ENCODE data around the gene PRPS1L1.

The PRPS1L1 gene

GRCh38 chr7:18027628-18028027, at the start of gene PRPS1L1:
PRPS1L1 (minus strand) TSS chr7:18027846.
- no peak for DNase-seq

GRCh38 chr7:18076461-18076860, 48.8 kb upstream of the PRPS1L1 start:
- DNase-seq: no peak

DNA sequence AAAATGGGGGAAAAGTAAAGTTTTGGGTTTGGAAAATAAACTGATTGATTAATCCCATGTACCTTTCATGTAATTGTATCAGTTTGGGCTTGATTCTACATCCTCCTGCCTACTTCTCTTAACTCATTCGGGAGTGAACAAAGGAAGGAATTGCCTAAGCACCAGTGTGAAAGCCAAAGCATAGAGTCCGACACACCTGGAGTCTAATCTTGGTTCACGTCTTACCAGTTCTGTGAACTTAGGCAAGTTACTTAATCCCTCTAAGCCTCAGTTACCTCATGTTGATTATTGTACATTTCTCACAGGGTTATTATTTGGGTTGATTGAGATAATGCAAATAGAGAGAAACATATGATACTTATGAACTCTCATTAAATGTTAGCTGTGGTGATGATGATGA, 41.1 kb upstream of the PRPS1L1 start:
- no peak for DNase-seq

DNA sequence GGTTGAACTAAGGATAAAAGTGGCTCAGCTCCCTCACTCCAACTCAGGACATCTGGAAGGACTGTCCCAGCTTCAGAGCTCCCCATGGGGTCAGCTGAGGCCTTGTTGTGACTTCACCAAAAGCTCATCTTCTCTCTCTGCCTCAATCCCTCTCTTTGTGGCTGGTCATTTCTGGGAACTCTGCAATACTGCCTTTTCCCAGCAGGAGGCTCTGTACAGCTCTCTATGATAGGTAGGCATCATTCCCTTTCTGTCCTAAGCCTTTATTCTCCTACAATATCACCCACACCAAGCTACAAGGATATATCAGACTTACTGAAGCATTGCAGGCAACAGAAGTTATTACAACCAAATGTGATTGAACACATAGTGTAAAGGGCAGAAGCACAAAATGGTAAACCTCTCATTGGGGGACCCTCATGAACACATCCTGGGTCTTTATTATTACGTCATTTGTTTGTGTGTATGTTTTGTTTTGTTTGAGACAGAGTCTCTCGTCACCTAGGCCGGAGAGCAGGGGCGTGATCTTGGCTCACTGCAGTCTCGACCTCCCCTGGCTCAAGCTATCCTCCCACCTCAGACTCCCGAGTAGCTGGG, 36.7 kb upstream of the PRPS1L1 start:
- DNase-seq: peak; percentile 38 to 67

GRCh38 chr7:18063149-18063901, 35.7 kb upstream of the PRPS1L1 start:
- DNase-seq: no peak

DNA sequence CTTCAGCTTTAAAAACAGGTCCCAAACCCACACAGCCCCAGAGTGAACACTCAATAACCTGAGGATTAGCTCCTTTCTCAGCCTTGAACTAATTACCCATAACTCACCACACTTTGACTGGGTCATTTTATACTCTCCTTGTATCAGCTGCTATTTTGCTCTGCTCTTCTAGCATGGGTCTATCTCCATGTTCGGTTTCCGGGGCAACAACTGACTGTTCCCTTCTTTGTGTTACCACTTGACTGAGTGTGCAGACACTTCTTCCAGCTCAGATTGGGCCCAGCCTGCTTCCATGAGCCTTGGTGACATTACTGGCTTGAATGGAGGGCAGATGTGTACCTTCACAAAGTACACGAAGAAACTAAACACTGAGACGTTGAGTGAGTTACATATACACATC, 31.5 kb upstream of the PRPS1L1 start:
- peak in 1 of 2 experiments; percentile 15 for DNase-seq

GRCh38 chr7:18053941-18054340, 26.3 kb upstream of the PRPS1L1 start:
- DNase-seq: no peak

DNA sequence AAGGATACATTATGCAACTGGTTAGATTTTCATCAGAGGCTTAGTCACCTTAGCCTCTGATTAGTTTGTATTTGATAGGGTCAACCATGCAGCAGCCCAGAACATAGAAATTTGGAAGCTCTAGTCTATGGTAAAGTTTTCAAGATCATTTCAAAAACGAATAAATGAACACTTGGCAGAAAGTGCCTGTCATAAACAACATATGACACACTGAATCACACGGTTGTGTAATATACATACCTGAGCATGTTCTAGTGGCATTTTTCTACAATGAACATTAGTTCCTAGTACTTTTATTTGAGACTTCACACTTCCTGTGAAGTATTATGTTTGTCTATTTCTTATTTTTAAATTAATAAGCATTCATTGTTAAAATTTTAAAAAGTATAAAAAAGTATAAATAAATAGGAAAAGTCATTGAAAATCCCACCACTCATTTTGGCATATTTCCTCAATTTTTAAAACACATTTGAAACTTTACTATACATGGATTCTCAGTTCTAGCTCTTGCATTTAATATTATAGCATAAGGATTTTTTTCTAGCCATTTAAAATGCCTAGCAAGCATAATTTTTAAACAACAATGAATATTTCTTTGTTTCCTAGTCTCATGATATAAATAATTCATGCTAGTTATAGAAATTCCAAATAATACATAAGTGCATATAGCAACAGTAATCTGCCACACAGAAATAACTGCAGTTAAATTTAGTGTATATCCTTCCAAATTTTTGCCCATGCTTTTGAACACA, 25.7 kb upstream of the PRPS1L1 start:
- no peak for DNase-seq

DNA sequence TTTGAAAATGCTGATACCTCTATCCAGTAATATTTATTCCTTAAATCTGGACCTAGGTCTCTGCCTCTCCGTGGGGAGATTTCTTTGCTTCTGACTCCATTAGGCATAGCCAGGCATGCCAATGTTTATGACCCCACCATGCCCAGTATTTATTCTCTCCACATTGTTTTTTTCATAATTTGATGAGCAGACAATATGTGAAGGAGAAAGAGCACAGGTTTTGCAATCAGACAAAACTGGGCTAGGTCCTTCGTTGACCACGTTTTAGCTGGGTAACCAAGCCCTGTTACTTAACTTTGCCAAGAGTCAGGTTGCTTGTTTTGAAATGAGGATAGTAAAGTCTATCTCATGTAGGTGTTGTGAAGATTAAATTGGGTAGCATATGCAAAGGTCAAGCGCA, 21.6 kb upstream of the PRPS1L1 start:
- no peak for DNase-seq

- DNase-seq: no peak
These were observed 19.0 kb upstream of the PRPS1L1 start for GRCh38 chr7:18046601-18047000.

DNA sequence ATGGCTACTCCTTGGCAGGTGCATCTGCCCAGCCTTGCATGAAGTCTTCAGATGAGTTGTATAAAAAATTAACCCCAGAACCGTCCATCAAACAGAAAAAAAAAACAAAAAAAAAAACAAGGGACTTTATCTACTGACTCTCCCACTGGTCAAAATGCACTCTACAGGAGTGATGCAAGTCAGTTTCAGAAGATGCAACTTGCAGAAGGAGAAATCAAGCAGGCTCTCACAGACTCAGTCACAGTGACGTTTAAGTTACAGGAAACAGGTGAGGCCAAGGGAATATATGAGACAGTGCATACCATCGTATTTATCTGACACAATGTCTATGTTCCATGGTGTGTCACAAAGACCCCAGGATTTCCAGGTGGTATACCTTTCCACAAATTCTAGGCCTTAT, 17.5 kb upstream of the PRPS1L1 start:
- DNase-seq: no peak

DNA sequence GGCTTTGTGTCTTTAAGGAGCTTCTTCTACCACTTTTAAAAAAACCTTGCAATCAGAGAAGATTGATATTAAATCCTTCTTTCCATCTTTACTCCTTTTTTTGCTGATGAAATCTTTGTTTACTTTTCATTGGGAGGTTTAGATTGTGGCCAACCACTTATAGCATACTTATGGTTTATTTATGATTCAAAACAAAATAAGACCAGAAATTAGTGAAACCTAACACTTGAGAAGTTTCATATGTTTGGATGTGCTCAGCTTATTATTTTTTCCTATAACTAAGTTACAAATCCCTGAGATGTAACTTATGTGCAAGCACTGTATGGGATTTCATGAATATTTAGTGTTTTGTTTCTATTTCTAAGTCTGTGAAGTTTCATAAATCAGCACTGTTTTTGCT, 13.5 kb upstream of the PRPS1L1 start:
- DNase-seq: no peak

DNA sequence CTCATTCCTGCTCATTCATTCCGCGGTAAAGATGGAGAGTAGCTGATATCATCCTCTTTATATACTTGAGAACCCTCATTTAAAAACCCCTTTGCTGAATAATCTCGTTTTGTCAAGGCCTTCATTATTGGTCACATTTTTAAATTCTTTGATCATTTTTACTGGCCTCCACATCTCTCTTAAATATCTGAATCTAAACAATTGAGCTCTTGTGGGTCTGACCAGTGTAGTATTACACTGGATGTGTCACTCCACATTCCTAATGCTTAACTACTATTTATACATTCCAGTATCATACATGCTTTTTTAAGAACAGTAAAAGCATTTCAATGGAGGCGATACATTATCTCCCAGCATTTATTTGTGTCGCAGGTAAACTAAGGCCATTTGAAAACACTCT, 12.6 kb upstream of the PRPS1L1 start:
- DNase-seq: no peak

DNA sequence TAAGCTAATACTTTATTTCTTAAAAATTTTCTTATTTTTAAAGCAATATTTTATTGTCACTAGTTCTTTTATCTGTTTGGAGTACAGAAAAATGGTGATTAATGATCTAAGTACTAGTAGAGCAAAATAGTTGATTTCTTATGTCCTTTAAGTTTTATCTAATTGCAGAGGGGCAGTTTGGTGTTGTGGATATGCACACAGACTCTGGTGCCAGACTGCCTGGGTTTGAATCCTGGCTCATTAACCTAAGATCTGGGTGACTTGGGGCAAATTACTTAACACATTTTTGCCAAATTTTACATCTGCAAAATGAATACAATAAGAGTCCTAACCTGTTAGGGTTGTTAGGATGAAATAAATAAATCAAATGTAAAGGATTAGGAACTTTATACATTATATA, 10.7 kb upstream of the PRPS1L1 start:
- DNase-seq: peak; percentile 4 to 12

- no peak for DNase-seq
These were observed 10.0 kb upstream of the PRPS1L1 start for GRCh38 chr7:18037609-18038008.

DNA sequence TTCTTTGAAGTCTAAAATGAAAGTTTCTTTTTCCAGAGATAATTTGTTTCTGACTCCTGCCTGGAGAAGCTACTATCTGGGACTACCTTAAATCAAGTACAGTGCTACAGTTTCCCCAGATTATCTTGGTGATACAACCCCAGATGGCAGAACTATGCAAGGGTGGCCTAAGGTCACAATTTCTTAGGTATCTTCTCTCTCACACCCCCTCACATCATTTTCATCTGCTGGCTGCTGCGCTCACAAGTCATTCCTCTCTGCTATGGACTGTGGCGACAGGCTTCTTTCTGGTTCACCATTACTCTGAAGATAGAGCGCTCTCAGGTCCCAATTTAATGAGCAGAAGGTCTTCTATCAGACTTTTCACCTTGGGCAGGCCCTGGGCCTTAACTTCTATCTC, 9.1 kb upstream of the PRPS1L1 start:
- DNase-seq: no peak

GRCh38 chr7:18030758-18031157, 3.1 kb upstream of the PRPS1L1 start:
- no peak for DNase-seq

- DNase-seq: no peak
These were observed 7.4 kb downstream of the PRPS1L1 start for GRCh38 chr7:18020138-18020715.

DNA sequence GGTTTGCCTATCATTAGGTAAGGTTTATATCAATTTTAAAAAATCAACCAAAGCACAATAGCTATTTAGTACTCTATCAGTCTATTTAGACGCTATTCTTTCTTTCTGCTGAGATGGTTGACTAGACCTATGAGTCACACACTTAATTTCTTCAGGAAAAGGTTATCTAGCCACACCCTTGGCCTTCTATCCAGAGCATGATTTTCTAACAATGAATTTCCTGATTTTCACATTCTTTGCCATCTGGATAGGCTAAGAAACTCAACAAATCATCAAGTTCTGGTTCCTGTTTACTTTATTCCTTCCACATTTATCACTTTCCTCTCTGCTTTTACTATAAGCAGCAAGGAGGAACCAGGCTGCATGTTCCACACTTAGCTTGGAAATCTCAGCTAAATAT, 8.1 kb downstream of the PRPS1L1 start:
- no peak for DNase-seq

DNA sequence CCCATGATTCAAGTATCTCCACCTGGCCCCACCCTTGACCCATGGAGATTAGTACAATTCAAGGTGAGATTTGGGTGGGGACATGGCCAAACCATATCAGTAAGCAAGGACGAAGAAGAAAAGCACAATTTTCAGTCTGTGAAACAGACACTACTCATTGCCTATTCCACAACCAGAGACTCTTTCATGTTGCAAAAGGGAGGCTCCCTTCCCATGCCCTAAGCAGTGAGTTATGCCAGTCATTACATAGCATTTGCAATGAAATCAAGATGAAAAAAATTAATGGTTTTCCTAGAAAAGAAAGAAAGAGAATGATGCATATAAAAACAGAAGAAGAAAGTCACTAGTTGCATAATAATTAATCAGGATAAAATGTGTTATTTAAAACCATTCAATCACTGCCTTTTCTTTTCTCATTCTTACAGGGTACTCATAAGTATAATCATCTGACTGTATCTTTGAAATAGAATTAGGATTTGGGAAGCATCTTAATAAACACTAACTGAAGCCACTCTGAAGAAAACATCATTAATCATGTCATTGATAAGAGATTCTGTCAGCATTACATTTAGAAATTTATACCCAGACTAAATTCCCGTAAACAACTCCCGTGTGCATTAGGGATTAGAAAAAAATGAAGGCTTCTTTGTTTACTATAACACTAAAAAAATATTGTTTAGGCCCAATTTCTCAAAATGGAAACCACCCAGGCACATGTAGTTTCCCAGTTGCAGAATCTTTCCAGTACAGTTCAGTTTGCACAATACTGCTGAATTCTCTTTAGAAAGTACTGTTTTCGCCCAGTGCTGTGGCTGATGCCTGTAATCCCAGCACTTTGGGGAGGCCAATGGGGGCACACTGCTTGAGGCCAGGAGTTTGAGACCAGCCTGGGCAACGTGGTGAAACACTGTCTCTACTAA, 9.1 kb downstream of the PRPS1L1 start:
- DNase-seq: no peak

DNA sequence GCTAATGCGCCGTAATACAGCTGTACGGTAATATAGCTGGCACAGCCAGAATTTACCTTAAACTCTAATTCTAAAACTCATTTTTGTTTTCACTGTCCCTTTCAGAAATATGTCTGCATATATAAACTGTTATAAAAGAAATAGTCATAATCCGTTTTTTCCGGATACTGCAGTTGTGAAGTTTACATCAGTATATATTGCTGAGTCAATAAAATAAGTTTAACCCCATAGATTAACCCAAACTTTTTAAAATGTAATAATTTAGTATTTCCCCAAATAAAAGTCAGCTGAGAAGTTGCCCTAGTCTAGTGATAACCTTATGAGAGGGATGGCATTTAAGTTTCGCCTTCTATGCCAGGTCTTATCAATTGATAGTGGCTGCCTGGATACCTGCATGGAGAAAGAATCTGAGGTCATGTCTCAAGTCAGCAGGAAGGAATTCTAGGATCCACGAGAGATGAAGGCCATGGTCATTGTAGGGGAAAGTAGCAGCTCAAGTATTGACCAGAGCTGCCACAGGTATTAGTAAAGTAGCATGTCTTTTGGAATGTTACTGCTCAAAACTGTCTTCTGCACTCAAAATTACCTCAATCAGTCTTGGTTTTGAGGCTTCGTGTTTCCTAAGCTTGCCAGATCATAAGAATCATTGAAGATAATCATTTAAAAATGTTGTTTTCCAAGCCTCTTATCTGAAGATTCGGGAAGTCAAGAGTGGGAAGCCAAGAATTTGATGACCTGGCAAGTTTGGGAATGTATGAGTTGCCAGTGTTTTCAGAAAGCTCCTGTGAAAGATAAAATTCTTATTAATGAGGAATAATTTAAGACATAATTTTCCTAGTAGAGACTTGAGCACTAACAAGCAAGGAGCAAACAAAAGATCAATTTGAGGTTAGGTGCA, 10.8 kb downstream of the PRPS1L1 start:
- DNase-seq: no peak

GRCh38 chr7:18013936-18014335, 13.7 kb downstream of the PRPS1L1 start:
- DNase-seq: no peak
